ENCODE data around the gene KCNB1. TPM values are rescaled to one million over a fixed set of nuclear protein-coding genes. Genes with fewer than 3 reads are reported as not detected.
A peak's percentile ranks its signal among the peaks of the same experiment; 100 is the strongest.

Gene KCNB1
- total RNA-seq, 1 experiment from 2014 or later: 0.68 TPM

GRCh38 chr20:49385465-49385864, 97.0 kb downstream of the KCNB1 start:
- no peaks in the 10 kb centered on the region for H4K20me1 ChIP-seq (ENCODE audit: control insufficient read depth, insufficient read depth, insufficient read length)
- H3K23ac ChIP-seq (ENCODE audit: insufficient read length, low read depth, low read length): no peak overlapping the region
- H3K4me1 Mint-ChIP-seq: peaks cover 11 to 37% of the 10 kb centered on the region in 2 experiments; a peak in 3 of 4 replicates
- no peak overlapping the region for H4K91ac ChIP-seq (ENCODE audit: insufficient read length, low read depth, low read length)
- DNase-seq: peak; percentile 43
- H2BK5ac ChIP-seq (ENCODE audit: insufficient read length, low read length): no peak overlapping the region
- H3K23me2 ChIP-seq (ENCODE audit: insufficient read length, low read depth, low read length, poor library complexity, severe bottlenecking): no peaks in the 10 kb centered on the region
- H3K79me2 ChIP-seq (ENCODE audit: insufficient read depth, low read length): no peaks in the 10 kb centered on the region
- WGBS (ENCODE audit: extremely low coverage, insufficient read length, low lambda C conversion rate): no CpG with 5 or more reads among the region's 1 CpG
- H2AK5ac ChIP-seq (ENCODE audit: insufficient read length, low read length): no peak overlapping the region
- no peak overlapping the region for H3T11ph ChIP-seq (ENCODE audit: low read length)
- no peak overlapping the region for H3K4me3 Mint-ChIP-seq
- H3K27me3 ChIP-seq (ENCODE audit: insufficient read depth, low read length): no peaks in the 10 kb centered on the region
- no peak overlapping the region for H2BK120ac ChIP-seq (ENCODE audit: low read depth, low read length, poor library complexity, severe bottlenecking)
- no peak overlapping the region for H3K18ac ChIP-seq (ENCODE audit: insufficient read length, low read depth, low read length)
- no peak overlapping the region for H3K4ac ChIP-seq (ENCODE audit: low read depth, low read length)
- H3K79me1 ChIP-seq (ENCODE audit: insufficient read depth, low read depth, low read length, poor library complexity, severe bottlenecking): no peaks in the 10 kb centered on the region
- peaks cover 2% of the 10 kb centered on the region; the same call in 1 of the 2 replicates for H3K27me3 Mint-ChIP-seq (ENCODE audit: low read depth)
- no peak overlapping the region for H3K14ac ChIP-seq (ENCODE audit: insufficient read depth, low read length)
- H2BK15ac ChIP-seq (ENCODE audit: low read depth, low read length): no peak overlapping the region
- peak overlapping the region; percentile 50 for H2AFZ ChIP-seq (ENCODE audit: low read length)
- peaks cover 0 to 3% of the 10 kb centered on the region in 2 experiments; a peak in 1 of 5 replicates for H3K9me3 Mint-ChIP-seq
- no peaks in the 10 kb centered on the region; the same call in 1 of the 2 replicates for H3K4me1 ChIP-seq (ENCODE audit: insufficient read depth, low read length)
- TF ChIP-seq, protein P1, sequence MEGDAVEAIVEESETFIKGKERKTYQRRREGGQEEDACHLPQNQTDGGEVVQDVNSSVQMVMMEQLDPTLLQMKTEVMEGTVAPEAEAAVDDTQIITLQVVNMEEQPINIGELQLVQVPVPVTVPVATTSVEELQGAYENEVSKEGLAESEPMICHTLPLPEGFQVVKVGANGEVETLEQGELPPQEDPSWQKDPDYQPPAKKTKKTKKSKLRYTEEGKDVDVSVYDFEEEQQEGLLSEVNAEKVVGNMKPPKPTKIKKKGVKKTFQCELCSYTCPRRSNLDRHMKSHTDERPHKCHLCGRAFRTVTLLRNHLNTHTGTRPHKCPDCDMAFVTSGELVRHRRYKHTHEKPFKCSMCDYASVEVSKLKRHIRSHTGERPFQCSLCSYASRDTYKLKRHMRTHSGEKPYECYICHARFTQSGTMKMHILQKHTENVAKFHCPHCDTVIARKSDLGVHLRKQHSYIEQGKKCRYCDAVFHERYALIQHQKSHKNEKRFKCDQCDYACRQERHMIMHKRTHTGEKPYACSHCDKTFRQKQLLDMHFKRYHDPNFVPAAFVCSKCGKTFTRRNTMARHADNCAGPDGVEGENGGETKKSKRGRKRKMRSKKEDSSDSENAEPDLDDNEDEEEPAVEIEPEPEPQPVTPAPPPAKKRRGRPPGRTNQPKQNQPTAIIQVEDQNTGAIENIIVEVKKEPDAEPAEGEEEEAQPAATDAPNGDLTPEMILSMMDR (conservative IDR thresholded peaks at IDR 0.05): no peak
- no peak overlapping the region for H4K5ac ChIP-seq (ENCODE audit: insufficient read length, low read depth, low read length)
- H3K4me2 ChIP-seq (ENCODE audit: insufficient read depth, insufficient read length, low read length): no peak overlapping the region
- H2BK20ac ChIP-seq (ENCODE audit: low read depth, low read length, poor library complexity, severe bottlenecking): no peak overlapping the region
- no peak overlapping the region for H3K56ac ChIP-seq (ENCODE audit: insufficient read length, low read depth, low read length)
- no peaks in the 10 kb centered on the region for H3K9me3 ChIP-seq (ENCODE audit: control insufficient read depth, low read depth, low read length)
- H3K36me3 Mint-ChIP-seq (ENCODE audit: insufficient read depth in 1 of 3, low read depth in 3 of 3): no peaks in the 10 kb centered on the region
- H3K9ac ChIP-seq (ENCODE audit: extremely low read depth, insufficient read length, low read length): no peak overlapping the region
- H2BK12ac ChIP-seq (ENCODE audit: insufficient read length, low read depth, low read length): no peak overlapping the region
- 0 out of 7 replicates have a peak overlapping the region, but pooled peaks of 2 of the 3 experiments have one; percentile 37 to 43 for H3K27ac Mint-ChIP-seq
- H3K27ac ChIP-seq (ENCODE audit: insufficient read length, low read depth, low read length): no peak overlapping the region
- H4K8ac ChIP-seq (replicated peaks; ENCODE audit: insufficient read length, low read depth, low read length): no peak overlapping the region

All from H9 (cell line).